ENCODE measurements around the gene PACSIN2.

Gene PACSIN2

DNA sequence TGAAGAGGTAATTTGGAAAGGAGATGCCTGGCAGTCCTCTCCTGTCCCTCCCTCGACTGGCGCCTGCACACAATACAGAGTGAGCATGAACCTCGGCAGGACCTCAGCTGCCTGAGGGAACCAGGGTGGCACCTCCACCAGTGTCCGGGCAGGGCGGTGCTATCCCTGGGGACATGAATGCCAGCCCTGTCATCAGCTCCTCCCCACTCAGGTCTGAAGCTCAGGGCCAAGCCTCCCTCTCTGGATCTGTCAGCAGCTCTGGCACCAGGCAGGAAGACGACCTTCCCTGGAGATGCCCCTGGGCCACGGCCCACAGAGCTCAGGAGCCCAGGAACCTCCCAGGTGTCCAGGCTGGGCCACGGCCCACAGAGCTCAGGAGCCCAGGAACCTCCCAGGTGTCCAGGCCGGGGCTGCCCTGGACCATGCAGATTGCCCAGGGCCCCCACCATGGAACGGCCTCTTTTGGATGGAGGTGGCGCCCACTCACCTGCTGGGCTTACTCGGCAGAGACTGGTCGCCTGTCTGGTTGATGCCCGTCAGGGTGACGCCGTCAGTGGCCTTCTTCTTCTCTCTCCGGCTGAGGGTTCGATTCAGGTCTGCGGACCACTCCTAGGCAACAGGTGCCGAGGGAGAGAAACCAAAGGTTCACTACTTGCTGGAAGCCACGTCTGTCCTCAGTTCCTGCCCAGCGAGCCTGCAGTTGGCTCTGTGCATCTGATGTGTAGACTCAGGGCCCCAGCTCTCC is 136.2 kb downstream of the PACSIN2 start:
- DNase-seq = no peak

GRCh38 chr22:42877597-42878340 is 137.2 kb downstream of the PACSIN2 start:
- DNase-seq = no peak

DNA sequence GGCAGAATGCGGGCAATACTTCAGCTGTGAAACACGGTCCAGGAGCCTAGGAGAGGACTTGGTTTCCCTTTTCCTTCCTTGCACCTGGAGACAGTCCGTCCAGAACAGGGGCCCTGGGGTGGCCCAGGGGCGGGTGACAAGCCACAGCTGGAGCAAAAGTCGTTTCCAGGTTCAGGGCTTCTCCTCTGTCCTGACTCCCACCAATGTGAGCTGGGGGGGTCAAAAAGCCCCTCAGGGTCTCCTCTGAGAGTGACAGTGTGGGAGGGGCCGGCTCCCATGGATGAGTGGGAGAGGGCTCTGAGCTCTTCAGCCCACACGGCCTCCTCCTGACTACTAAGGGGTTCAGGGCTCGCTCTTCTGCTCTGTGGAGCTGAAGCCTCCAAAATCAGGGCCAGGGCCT is 137.8 kb downstream of the PACSIN2 start:
- no peak for DNase-seq

- no peak for DNase-seq
Measured at GRCh38 chr22:42876041-42876440, 138.9 kb downstream of the PACSIN2 start.

GRCh38 chr22:42874010-42874409 is 140.9 kb downstream of the PACSIN2 start:
- no peak for DNase-seq

GRCh38 chr22:42873356-42873755 is 141.6 kb downstream of the PACSIN2 start:
- no peak for DNase-seq

GRCh38 chr22:42872821-42873220 is 142.1 kb downstream of the PACSIN2 start:
- no peak for DNase-seq

GRCh38 chr22:42871146-42872050 is 143.6 kb downstream of the PACSIN2 start:
- DNase-seq = no peak

DNA sequence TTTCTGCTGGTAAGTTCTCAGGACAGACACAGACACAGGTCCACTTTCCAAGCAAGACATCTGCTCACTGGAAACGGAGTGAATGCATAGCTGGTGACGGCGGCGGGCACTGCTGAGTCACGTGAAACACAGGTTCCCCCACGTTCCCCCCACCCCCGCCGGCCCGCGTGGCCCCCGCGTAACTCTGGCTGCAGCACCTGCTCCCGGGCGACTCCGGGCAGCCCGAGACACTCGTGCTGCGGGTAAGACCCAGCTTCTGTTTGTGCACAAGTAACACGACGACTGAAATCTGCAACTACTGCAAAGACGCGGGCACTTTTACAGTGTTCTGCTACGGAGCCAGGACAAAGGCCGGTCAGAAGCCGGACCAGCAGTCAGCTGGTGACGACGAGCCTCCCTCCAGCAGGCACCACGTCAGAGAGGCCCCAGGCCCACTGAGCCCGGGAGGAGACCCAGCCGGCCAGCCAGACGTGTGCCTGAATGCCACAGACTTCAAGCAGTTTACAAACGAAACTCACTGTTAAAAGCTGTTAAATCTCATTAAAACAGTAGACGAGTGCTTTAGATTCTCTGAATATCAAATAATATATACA is 145.0 kb downstream of the PACSIN2 start:
- no peak for DNase-seq

GRCh38 chr22:42869463-42869862 is 145.5 kb downstream of the PACSIN2 start:
- no peak for DNase-seq

DNA sequence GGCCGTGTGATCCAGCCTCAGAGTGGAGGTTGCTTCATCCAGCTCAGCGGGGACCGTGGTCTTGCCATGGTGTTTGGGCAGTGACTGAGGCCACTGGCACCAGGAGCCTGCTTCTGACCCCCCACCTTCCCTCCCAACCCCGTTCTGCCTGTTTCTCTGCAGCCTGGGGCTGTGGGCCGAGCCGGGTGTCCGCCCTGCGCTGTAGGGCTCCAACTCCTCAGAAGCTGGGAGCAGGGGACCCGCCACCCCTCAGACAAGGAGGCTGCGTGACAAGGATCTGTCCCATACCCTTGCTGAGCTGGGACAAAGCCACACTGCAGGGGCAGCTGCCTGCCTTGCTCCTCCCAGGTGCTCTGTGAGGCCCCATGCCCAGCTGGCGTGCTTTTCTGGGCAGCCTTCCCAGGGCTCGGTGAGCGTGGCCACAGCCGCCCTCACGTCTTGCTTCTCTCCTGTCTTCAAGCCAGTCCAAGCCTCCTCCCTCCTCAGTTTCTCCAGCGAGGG is 146.1 kb downstream of the PACSIN2 start:
- DNase-seq = no peak

DNA sequence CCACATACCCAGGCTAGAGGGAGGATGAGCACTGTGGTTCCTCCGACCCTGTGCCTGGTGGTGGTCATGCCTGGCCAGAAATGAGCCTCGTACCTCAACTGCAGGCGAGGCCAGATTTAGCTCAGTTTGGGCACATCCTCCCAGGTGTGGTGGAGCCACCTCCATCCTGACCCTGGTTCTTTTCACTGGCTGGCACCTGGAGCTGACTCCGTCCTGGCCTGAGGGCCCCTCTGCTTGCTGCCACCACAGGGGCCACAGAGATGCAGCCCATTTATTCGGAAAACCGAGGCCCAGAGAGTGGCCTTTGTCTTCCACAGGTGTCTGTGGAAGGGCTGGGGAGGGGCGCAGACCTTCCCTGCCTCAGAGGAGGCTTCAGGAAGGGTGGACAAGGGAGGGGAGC is 148.8 kb downstream of the PACSIN2 start:
- DNase-seq = no peak

GRCh38 chr22:42865536-42865935 is 149.4 kb downstream of the PACSIN2 start:
- DNase-seq = no peak

DNA sequence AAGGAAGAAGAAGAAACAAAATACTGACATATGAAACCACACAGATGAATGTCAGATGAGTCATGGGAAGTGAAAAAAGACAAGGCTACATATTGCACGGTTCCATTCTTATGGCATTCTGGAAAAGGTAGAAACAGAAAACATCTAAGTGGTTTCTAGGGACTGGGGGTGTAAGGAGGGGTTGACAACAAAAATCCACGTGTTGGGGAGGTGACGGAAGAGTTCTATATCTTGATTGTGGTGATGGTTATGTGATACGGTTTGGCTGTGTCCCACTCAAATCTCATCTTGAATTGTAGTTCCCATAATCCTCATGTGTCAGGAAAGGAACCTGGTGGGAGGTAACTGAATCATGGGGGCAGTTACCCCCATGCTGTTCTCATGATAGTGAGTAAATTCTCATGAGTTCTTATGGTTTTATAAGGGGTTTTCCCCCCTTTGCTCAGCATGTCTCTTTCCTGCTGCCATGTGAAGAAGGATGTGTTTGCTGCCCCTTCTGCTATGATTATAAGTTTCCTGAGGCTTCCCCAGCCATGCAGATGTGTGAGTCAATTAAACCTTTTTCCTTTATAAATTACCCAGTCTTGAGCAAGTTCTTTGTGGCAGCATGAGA is 151.5 kb downstream of the PACSIN2 start:
- no peak for DNase-seq

DNA sequence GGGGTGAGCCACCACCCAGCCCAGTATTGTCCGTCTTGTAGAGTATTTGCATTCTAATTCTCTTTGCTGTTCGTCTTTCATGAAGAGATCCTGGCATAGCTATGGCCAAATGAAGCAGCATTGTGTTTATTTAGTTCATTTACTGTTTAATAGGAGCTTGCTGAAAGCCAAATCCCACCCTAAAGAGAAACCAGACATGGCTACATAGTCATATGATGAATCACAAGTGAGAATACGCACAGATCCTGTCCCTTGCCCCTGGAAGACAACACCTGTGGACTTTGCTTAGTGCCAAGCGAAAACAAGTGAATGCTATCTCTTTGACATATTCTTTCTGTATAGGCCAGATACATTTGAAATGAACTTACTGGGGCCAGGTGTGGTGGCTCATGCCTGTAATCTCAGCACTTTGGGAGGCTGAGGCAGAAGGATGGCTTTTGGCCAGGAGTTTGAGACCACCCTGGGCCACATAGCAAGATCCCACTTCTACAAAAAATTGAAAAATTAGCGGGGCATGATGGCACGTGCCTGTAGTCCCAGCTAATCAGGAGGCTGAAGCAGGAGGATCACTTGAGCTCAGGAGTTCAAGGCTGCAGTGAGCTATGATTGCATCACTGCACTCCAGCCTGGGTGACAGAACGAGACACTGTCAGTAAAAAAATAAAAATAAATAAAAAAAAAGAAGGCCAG is 152.8 kb downstream of the PACSIN2 start:
- DNase-seq = no peak

GRCh38 chr22:42860968-42861367 is 154.0 kb downstream of the PACSIN2 start:
- DNase-seq = no peak

- DNase-seq = peak; percentile 17
Measured at GRCh38 chr22:42857845-42858481, 157.0 kb downstream of the PACSIN2 start.

DNA sequence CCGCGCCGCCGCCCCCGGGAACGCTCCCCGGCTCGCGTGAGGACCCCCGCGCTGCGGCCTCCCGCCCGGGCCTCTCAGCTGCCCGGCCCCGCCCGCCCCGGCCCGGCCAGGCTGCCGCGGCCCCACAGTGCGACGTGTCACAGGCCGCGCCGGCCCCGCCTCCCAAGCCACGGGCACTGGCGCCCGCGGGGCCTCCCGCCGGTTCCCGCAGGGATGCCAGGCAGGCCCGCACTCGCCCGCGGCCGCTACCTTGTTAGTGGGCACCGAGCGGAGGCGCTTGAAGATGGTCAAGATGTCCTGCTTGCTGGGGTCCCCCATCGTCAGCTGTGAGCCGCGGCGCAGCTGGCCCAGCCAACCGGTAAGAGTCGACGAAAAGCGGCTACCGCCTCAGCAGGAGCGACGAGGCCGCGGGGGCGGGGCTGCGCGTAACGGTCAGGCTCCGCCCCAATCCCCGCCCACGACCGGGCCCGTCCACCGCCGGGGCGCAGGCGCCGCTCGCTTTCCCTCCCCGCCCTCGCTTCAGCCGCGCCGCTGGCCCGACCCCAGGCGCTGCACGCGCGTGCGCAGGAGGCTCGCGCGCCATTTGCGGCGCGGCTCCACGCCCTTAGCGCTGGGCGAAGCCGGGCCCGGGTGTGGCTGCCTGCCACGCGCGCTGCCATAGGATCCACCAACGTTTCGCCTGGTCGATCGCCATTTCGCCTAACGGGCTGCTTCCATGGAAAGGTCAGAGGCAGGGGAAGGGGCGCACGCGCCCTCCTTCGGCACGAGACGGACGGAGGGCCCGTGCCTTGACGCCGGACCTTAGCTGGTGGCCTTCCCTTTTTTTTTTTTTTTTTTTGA is 157.9 kb downstream of the PACSIN2 start, which contains the start of gene ARFGAP3:
ARFGAP3 (minus strand) TSS at position 409 of the 840 bp plus-strand sequence; CDS start at position 318, 91 bp downstream.
- DNase-seq = peak; percentile 88

DNA sequence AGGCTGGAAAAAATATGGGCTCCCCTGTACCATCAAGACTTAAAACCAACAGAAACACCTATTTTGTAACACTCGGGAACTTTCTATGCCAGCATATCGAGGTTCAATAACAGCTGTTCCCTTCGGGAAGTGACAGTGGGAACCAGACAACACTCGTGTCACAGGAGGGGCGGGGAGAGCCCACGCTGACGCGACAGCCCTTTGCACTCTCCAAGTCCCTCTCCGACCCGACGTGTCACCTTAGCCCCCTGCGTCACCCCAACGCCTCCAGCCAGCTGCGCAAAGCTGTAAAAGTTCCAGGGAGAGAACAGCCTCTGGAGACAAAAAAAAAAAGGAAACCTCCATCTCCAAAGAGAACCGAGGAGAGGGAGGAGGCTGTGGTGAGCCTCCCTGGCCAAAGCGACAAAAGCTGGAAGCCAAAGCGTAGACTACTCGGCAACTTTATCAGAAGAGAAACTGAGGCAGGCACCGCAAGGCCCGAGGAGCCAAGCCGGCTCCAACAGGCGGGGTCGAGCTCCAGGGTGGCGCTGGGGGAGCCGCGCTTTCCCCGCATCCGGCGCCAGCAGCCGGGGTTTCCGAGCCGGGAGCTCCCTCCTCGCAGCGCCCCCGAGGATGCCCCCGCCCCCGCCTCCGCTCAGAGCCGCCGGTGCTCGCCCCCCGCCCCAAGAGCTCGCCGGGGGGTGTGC is 158.6 kb downstream of the PACSIN2 start:
- DNase-seq = no peak
